GM19324 (cell line): ENCODE data around the gene DLEC1.
"Not testable (repeated sequence)": the region's sequence is repeated elsewhere in the genome, so short reads cannot be mapped to it uniquely, and the experiment has no call there.

Source experiments
- ATAC-seq: cut with Tn5 transposase; IDR thresholded peaks from one replicate; pipeline ENCODE4 v1.9.1; 2021; ENCODE audit warnings: mild to moderate bottlenecking, moderate library complexity; ENCODE audit not compliant: unreplicated experiment, low FRiP score

DLEC1 gene

GRCh38 chr3:38131621-38132369 lies 92.8 kb downstream of the DLEC1 start:
- no peak for ATAC-seq

- no peak for ATAC-seq
These were observed 94.2 kb downstream of the DLEC1 start for GRCh38 chr3:38133209-38133556.

DNA sequence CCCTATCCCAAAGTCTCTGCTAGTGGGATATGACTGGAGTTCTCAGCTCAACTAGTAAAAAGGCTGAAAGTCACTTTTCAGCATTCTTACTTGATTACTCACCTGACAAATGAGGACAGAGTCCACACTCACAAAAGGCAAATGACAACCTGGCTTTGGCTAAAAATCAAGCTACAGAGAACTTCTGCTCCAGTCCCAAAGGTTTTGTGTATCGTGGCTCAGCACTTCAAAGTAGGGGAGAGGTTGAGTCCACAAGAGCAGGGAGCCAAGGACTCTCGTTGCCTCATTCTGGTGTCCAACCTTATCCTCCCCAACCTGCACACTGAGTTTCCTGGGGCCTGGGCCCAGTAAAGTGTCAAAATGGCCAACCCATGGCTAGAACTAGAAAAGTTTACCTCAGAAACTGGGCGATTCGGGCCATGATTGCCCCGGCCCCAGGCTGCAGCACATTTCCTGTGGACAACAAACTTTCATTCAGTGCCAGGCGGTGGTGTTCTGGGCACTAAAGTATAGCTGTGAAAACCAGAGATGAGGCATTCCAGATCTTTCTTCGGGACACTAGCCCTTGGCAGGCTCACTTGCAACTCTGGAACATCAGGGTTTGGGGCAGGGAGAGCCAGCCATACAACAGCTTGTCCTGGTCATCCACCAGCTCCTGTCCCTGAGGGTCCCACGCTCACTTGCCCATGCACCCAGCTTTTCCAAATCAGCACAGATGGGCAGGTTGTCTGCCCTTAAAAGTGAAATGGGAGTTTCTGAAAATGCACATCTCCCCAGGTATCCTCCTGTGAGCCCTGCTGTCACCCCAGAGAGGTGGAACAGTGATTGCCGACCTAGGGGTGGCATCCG lies 94.8 kb downstream of the DLEC1 start:
- ATAC-seq, result no peak

DNA sequence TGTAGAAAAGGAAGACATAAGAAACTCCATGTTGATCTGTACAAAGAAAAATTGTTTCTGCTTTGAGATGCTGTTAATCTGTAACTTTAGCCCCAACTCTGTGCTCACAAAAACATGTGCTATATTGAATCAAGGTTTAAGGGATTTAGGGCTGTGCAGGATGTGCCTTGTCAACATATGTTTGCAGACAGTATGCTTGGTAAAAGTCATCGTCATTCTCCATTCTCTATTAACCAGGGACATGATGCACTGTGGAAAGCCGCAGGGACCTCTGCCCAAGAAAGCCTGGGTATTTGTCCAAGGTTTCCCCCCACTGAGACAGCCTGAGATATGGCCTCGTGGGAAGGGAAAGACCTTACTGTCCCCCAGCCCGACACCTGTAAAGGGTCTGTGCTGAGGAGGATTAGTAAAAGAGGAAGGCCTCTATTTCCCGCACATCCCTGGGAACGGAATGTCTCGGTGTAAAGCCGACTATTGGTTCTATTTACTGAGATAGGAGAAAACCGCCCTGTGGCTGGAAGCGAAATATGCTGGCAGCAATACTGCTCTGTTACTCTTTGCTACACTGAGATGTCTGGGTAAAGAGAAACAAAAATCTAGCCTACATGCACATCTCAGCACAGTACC lies 95.6 kb downstream of the DLEC1 start:
- not testable (repeated sequence) for ATAC-seq

GRCh38 chr3:38135621-38136277 lies 96.7 kb downstream of the DLEC1 start:
- not testable (repeated sequence) for ATAC-seq

DNA sequence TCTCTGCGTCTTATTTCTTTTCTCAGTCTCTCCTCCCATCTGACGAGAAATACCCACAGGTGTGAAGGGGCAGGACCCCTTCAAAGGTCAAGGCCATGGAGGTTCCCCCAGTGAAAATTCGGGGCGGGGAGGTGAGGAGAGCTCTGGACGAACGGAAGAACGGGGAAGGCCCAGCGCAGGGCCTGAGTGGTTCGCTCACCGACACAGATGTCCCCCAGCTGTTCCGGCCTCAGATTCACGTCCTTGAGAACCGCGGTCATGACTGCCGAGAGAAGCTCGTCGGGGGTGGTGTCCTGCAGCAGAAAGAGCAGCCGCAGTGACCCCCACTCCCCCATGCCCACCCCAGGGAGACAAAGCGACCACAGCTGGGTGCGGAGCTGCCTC lies 97.4 kb downstream of the DLEC1 start:
- no peak for ATAC-seq

- peak; percentile 94 for ATAC-seq
These were observed 98.0 kb downstream of the DLEC1 start, which contains the start of gene ACAA1 for GRCh38 chr3:38136777-38137614. ACAA1 (minus strand) TSS chr3:38137127; CDS start chr3:38137035, 92 bp downstream.

DNA sequence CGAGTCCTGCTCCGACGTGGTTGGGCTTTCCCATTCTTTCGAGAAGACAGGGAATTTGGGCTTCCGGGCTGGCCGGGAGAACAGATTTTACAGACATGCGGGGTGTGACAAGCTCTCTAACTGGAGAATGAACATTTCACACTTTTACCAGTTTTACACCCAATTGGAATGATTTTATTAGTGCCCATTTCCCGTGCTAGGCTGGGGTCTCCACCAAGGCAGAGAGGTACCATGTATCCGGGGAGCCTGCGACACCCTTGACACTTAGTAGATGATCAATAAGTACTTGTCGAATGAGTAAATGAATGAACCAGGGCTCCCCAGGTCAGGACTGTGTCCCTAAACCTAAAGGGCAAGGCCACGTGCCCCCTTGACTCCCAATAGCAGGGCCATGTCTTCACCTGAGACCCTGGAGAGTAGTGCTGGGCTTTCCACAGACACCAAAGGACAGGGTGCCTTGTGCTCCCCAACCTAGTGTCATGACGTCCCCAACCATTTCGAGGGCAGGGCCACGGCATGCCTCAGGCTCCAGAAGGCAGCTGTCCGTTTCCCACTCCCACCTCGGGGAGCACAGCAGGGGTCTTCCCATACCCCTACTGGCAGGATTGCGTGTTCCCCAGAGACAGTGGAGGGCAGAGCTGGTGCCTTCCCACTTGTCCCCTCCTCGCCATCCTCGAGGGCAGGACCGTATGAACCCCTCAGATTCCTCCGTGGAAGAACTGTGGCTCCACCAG lies 98.8 kb downstream of the DLEC1 start:
- ATAC-seq, result no peak

- ATAC-seq, result peak; percentile 38
These were observed 99.6 kb downstream of the DLEC1 start, which contains the start of gene MYD88 for GRCh38 chr3:38138349-38139190. MYD88 (plus strand) TSS chr3:38138661; CDS start chr3:38138701, 40 bp downstream.

- ATAC-seq, result no peak
These were observed 100.2 kb downstream of the DLEC1 start for GRCh38 chr3:38139191-38139590.

DNA sequence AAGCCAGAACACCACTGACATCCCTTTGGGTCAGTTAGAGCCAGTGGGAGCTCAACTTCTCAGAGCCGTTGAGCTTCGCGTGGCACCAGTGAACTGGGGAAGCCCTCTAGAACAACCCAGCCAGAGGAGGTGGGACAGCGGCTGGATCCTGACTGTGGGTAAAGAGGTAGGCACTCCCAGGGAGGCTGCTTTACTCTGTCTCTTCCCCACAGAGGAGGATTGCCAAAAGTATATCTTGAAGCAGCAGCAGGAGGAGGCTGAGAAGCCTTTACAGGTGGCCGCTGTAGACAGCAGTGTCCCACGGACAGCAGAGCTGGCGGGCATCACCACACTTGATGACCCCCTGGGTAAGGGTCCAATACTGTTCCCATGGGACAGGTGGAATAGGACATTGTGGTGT lies 100.6 kb downstream of the DLEC1 start:
- ATAC-seq, result no peak

- ATAC-seq, result no peak
These were observed 101.5 kb downstream of the DLEC1 start for GRCh38 chr3:38140326-38141172.

- no peak for ATAC-seq
These were observed 102.4 kb downstream of the DLEC1 start for GRCh38 chr3:38141173-38141951.

DNA sequence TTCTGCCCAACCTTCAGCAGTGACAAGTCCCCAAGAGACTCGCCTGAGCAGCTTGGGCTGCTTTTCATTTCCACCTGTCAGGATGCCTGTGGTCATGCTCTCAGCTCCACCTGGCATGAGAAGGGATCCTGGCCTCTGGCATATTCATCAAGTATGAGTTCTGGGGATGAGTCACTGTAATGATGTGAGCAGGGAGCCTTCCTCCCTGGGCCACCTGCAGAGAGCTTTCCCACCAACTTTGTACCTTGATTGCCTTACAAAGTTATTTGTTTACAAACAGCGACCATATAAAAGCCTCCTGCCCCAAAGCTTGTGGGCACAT lies 102.9 kb downstream of the DLEC1 start:
- ATAC-seq, result no peak

DNA sequence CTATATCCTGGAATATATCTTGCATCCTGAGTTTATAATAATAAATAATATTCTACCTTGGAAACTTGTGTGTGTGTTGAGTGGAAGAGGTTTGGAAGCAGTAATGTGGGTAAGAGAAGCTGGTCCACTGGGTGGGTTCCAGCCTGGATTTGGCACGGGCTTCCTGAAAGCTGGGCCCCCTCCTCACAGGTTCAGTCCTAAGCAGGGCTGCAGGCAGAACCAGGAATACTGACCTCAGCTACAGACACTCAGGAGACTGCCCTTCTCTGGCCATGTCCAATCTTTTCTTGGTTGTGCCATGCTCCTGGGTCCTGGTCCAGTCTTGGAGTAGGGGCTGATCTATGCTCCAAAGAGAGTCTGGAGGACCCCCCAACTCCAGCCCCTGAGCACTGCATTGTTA lies 104.0 kb downstream of the DLEC1 start:
- ATAC-seq, result no peak

DNA sequence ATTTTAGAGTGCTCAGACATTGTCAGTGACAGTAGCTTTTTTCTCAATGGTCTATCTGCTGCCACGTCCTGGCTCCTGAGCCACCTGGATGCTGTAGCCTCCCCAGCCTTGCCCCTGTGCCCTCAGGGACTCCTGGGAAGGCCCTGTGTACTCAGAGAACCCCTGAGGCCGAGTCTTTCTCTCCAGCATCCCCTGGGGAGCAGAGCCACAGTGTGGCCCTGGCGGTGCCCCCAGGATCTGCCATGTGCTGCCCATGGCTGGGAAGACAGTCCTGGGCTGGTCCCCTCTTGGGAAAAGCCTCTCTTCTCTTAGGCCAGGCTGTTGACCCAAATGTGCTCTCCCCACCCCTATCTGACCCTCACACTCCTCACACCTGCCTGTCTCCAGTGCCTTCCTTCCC lies 104.5 kb downstream of the DLEC1 start:
- no peak for ATAC-seq

- no peak for ATAC-seq
These were observed 107.5 kb downstream of the DLEC1 start for GRCh38 chr3:38146504-38146903.
